HepG2 (cell line): Measurements from ENCODE around the gene HLA-DMB. TPM values are rescaled to one million over a fixed set of nuclear protein-coding genes. Genes with fewer than 3 reads are reported as not detected.

ENCODE experiments used
- CEBPG ChIP-seq: IDR thresholded peaks from 2 replicates; pipeline ENCODE4 v1.6.1; 2016
- HCFC1 ChIP-seq: fragments of 150-350 bp; IDR thresholded peaks from 2 replicates; pipeline ENCODE4 v1.6.1; 2014; ENCODE audit warnings: low read depth, low read length
- KLF12 ChIP-seq: sonication (generic); formaldehyde crosslinking; IDR thresholded peaks from 2 replicates; pipeline ENCODE4 v1.4.0; 2020; ENCODE audit warnings: missing genetic modification reagents, borderline replicate concordance
- KLF6 ChIP-seq: IDR thresholded peaks from 2 replicates; pipeline ENCODE4 v1.8.0; 2016; ENCODE audit warnings: missing biosample characterization, missing genetic modification reagents
- MAFK ChIP-seq, 2 experiments: IDR thresholded peaks in 1 of 2; conservative IDR thresholded peaks in 1 of 2; 2 replicates each; pipeline ENCODE4 v1.6.1; 2011; ENCODE audit warnings: improper control_type of control experiment in 2 of 2, low read length in 2 of 2
- MIER3 ChIP-seq: IDR thresholded peaks from 2 replicates; pipeline ENCODE4 v1.6.1; 2016; ENCODE audit warnings: missing compliant biosample characterization, borderline replicate concordance
- PAWR ChIP-seq: sonication (generic); formaldehyde crosslinking; IDR thresholded peaks from 2 replicates; pipeline ENCODE4 v1.4.0; 2020; ENCODE audit warnings: missing genetic modification reagents, mild to moderate bottlenecking, borderline replicate concordance
- POLR2A ChIP-seq, 2 experiments: IDR thresholded peaks; 2 replicates each; pipeline ENCODE4 v1.6.1; 2011; ENCODE audit warnings: low read depth in 2 of 2, low read length in 2 of 2, mild to moderate bottlenecking in 1 of 2, moderate library complexity in 1 of 2; ENCODE audit not compliant: insufficient read depth in 1 of 2
- RAD21 ChIP-seq: fragments of 450-650 bp; formaldehyde crosslinking; IDR thresholded peaks from 2 replicates; pipeline ENCODE4 v1.5.0; 2020; ENCODE audit warnings: mild to moderate bottlenecking
- RBFOX2 ChIP-seq: fragments of 200-400 bp; formaldehyde crosslinking; IDR thresholded peaks from 2 replicates; pipeline ENCODE4 v1.6.1; 2017; ENCODE audit warnings: low read depth, mild to moderate bottlenecking, low read length
- TSC22D2 ChIP-seq: sonication (generic); formaldehyde crosslinking; IDR thresholded peaks from 2 replicates; pipeline ENCODE4 v1.5.1; 2020; ENCODE audit warnings: missing genetic modification reagents, mild to moderate bottlenecking, borderline replicate concordance
- XRCC5 ChIP-seq: fragments of 200-400 bp; formaldehyde crosslinking; optimal IDR thresholded peaks from 2 replicates; pipeline ENCODE3; 2017; ENCODE audit warnings: mild to moderate bottlenecking, low read length
- ZBTB20 ChIP-seq: sonication (generic); formaldehyde crosslinking; IDR thresholded peaks from 2 replicates; pipeline ENCODE4 v1.8.1; 2023; ENCODE audit warnings: missing genetic modification reagents, low read depth, mild to moderate bottlenecking, borderline replicate concordance
- ZFAT ChIP-seq: sonication (generic); formaldehyde crosslinking; conservative IDR thresholded peaks from 2 replicates; pipeline ENCODE4 v1.8.1; 2023; ENCODE audit warnings: missing genetic modification reagents, inconsistent platforms
- ZFP36L2 ChIP-seq: sonication (generic); formaldehyde crosslinking; IDR thresholded peaks from 2 replicates; pipeline ENCODE4 v1.4.0; 2020; ENCODE audit warnings: missing genetic modification reagents
- ZHX1 ChIP-seq: sonication (generic); formaldehyde crosslinking; IDR thresholded peaks from 2 replicates; pipeline ENCODE4 v1.8.1; 2022; ENCODE audit warnings: low read depth, mild to moderate bottlenecking, missing genetic modification reagents
- ZNF337 ChIP-seq: sonication (generic); formaldehyde crosslinking; IDR thresholded peaks from 2 replicates; pipeline ENCODE4 v1.5.1; 2020; ENCODE audit warnings: missing genetic modification reagents, low read depth, mild to moderate bottlenecking, borderline replicate concordance
- ZNF503 ChIP-seq: sonication (generic); formaldehyde crosslinking; IDR thresholded peaks from 2 replicates; pipeline ENCODE4 v1.4.0; 2020; ENCODE audit warnings: missing genetic modification reagents
- ZNF562 ChIP-seq: sonication (generic); formaldehyde crosslinking; IDR thresholded peaks from 2 replicates; pipeline ENCODE4 v1.8.0; 2022; ENCODE audit warnings: missing genetic modification reagents, borderline replicate concordance
- ZNF766 ChIP-seq: sonication (generic); formaldehyde crosslinking; IDR thresholded peaks from 2 replicates; pipeline ENCODE4 v1.5.0; 2020; ENCODE audit warnings: missing genetic modification reagents, borderline replicate concordance
- ZNF878 ChIP-seq: sonication (generic); formaldehyde crosslinking; IDR thresholded peaks from 2 replicates; pipeline ENCODE4 v1.8.1; 2023; ENCODE audit warnings: mild to moderate bottlenecking, missing genetic modification reagents, moderate library complexity
- polyA plus RNA-seq, 8 experiments: library from polyadenylated mRNA; depleted of rRNA in 3 of 8; stranded (reverse) in 7 of 8; unstranded in 1 of 8; fragments of >200 nt; fragmentation: Illumina TruSeq in 4 of 8; extraction: Trizol in 4 of 8; gene quantifications; 2 replicates each; pipeline versions ENCODE4 v1.2.1 to v1.2.3, GENCODE V29; 2011 to 2016; ENCODE audit warnings: low read depth in 4 of 8, missing spikeins in 1 of 8, mixed read lengths in 1 of 8; ENCODE audit not compliant: insufficient read depth in 1 of 8
- total RNA-seq, 5 experiments: library from RNA; depleted of rRNA; stranded (reverse); fragments of >200 nt; fragmentation: Illumina TruSeq; extraction: Trizol; gene quantifications; 2 replicates each; pipeline ENCODE4 v1.2.3, GENCODE V29; 2016; ENCODE audit warnings: low read depth in 1 of 5
- TF ChIP-seq, protein P1 (sequence below): sonication (generic); formaldehyde crosslinking; IDR thresholded peaks from 2 replicates; pipeline ENCODE4 v1.4.0; 2020; ENCODE audit warnings: missing genetic modification reagents, borderline replicate concordance

The HLA-DMB gene
- total and polyA plus RNA-seq, 2 of the 13 experiments (the other 11 are each of a cell fraction or from before 2014, with no cell fraction given): not detected

DNA sequence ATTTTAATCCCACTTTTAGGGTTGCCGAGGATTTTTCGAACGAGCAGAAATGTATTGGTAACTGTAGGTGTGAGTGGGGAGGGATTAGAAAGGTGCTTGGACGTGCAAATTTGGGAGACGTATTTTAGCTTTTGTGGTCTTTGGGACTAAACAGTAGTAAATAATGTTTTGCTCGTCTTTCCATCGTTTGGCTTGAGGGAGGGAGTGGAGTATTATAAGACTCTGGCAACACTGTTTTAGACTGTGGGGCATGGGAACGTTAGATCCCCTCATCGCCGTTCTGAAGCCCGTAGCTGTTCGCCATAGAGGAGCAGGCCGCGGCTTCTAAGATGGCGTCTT lies 30.4 kb upstream of the HLA-DMB start (continued):
- TF ChIP-seq ZNF878 (CRISPR knock-in tag): peak; percentile 3; the same call in 1 of the 2 replicates
- TF ChIP-seq ZNF337 (CRISPR knock-in tag): no peak
- peak in 1 of 2 experiments; percentile 55; a peak in 2 of 4 replicates for TF ChIP-seq POLR2A (IDR thresholded peaks at IDR 0.05; ENCODE audit: insufficient read depth in 1 of 2, low read depth in 2 of 2, low read length in 2 of 2)
- TF ChIP-seq KLF6: peak; percentile 56; the same call in 1 of the 2 replicates
- TF ChIP-seq, protein P1, sequence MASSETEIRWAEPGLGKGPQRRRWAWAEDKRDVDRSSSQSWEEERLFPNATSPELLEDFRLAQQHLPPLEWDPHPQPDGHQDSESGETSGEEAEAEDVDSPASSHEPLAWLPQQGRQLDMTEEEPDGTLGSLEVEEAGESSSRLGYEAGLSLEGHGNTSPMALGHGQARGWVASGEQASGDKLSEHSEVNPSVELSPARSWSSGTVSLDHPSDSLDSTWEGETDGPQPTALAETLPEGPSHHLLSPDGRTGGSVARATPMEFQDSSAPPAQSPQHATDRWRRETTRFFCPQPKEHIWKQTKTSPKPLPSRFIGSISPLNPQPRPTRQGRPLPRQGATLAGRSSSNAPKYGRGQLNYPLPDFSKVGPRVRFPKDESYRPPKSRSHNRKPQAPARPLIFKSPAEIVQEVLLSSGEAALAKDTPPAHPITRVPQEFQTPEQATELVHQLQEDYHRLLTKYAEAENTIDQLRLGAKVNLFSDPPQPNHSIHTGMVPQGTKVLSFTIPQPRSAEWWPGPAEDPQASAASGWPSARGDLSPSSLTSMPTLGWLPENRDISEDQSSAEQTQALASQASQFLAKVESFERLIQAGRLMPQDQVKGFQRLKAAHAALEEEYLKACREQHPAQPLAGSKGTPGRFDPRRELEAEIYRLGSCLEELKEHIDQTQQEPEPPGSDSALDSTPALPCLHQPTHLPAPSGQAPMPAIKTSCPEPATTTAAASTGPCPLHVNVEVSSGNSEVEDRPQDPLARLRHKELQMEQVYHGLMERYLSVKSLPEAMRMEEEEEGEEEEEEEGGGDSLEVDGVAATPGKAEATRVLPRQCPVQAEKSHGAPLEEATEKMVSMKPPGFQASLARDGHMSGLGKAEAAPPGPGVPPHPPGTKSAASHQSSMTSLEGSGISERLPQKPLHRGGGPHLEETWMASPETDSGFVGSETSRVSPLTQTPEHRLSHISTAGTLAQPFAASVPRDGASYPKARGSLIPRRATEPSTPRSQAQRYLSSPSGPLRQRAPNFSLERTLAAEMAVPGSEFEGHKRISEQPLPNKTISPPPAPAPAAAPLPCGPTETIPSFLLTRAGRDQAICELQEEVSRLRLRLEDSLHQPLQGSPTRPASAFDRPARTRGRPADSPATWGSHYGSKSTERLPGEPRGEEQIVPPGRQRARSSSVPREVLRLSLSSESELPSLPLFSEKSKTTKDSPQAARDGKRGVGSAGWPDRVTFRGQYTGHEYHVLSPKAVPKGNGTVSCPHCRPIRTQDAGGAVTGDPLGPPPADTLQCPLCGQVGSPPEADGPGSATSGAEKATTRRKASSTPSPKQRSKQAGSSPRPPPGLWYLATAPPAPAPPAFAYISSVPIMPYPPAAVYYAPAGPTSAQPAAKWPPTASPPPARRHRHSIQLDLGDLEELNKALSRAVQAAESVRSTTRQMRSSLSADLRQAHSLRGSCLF: no peak
- no peak for TF ChIP-seq CEBPG (CRISPR knock-in tag)
- TF ChIP-seq ZBTB20 (CRISPR knock-in tag): 0 out of 2 replicates have a peak, but pooled peaks have one; percentile 18
- no peak for TF ChIP-seq RBFOX2
- TF ChIP-seq ZHX1 (CRISPR knock-in tag): 0 out of 2 replicates have a peak, but pooled peaks have one; percentile 14
- no peak for TF ChIP-seq HCFC1
- no peak for TF ChIP-seq ZNF562 (CRISPR knock-in tag)
- peak; percentile 43 for TF ChIP-seq MIER3 (CRISPR knock-in tag)
- TF ChIP-seq ZFAT (CRISPR knock-in tag): no peak
- TF ChIP-seq KLF12 (CRISPR knock-in tag): no peak
- TF ChIP-seq ZFP36L2 (CRISPR knock-in tag): no peak
- peak; percentile 86; the same call in 1 of the 2 replicates for TF ChIP-seq PAWR (CRISPR knock-in tag)
- TF ChIP-seq RAD21: no peak
- TF ChIP-seq ZNF766 (CRISPR knock-in tag): 0 out of 2 replicates have a peak, but pooled peaks have one; percentile 11
- no peak for TF ChIP-seq TSC22D2 (CRISPR knock-in tag)
- TF ChIP-seq ZNF503 (CRISPR knock-in tag): no peak
- TF ChIP-seq XRCC5: no peak
- TF ChIP-seq MAFK (conservative IDR thresholded peaks at IDR 0.05 in 1 of 2, IDR thresholded peaks at IDR 0.05 in 1 of 2; ENCODE audit: low read length in 2 of 2): no peak
